HG02840 (cell line): ENCODE data around the gene EDIL3.

Experiments used
- ATAC-seq: cut with Tn5 transposase; IDR thresholded peaks from one replicate; pipeline ENCODE4 v1.9.1; 2021; ENCODE audit warnings: mild to moderate bottlenecking, moderate library complexity, moderate number of reproducible peaks; ENCODE audit not compliant: unreplicated experiment, low FRiP score

The EDIL3 gene

GRCh38 chr5:83988293-83988685 lies 396.4 kb downstream of the EDIL3 start:
- no peak for ATAC-seq

- no peak for ATAC-seq
Observed at GRCh38 chr5:83987513-83988292, 397.0 kb downstream of the EDIL3 start.

- no peak for ATAC-seq
Observed at GRCh38 chr5:83983852-83984251, 400.8 kb downstream of the EDIL3 start.

GRCh38 chr5:83973925-83974815 lies 410.5 kb downstream of the EDIL3 start:
- ATAC-seq = no peak

GRCh38 chr5:83972909-83973308 lies 411.8 kb downstream of the EDIL3 start:
- ATAC-seq = no peak

GRCh38 chr5:83972236-83972635 lies 412.4 kb downstream of the EDIL3 start:
- no peak for ATAC-seq

- no peak for ATAC-seq
Observed at GRCh38 chr5:83967417-83967816, 417.3 kb downstream of the EDIL3 start.

- ATAC-seq = no peak
Observed at GRCh38 chr5:83965441-83965840, 419.2 kb downstream of the EDIL3 start.

- ATAC-seq = no peak
Observed at GRCh38 chr5:83964271-83964670, 420.4 kb downstream of the EDIL3 start.

- ATAC-seq = no peak
Observed at GRCh38 chr5:83957188-83957587, 427.5 kb downstream of the EDIL3 start.

- no peak for ATAC-seq
Observed at GRCh38 chr5:83956386-83956785, 428.3 kb downstream of the EDIL3 start.

- no peak for ATAC-seq
Observed at GRCh38 chr5:83955916-83956315, 428.8 kb downstream of the EDIL3 start.

GRCh38 chr5:83947763-83948162 lies 436.9 kb downstream of the EDIL3 start:
- ATAC-seq = no peak

GRCh38 chr5:83946516-83946915 lies 438.2 kb downstream of the EDIL3 start:
- no peak for ATAC-seq

GRCh38 chr5:83942155-83942554 lies 442.5 kb downstream of the EDIL3 start:
- ATAC-seq = no peak

GRCh38 chr5:83937837-83938236 lies 446.8 kb downstream of the EDIL3 start:
- no peak for ATAC-seq

- ATAC-seq = no peak
Observed at GRCh38 chr5:83931969-83932368, 452.7 kb downstream of the EDIL3 start.

GRCh38 chr5:83927140-83927733 lies 457.4 kb downstream of the EDIL3 start:
- no peak for ATAC-seq

- ATAC-seq = no peak
Observed at GRCh38 chr5:83925955-83926337, 458.7 kb downstream of the EDIL3 start.

GRCh38 chr5:83925321-83925954 lies 459.2 kb downstream of the EDIL3 start:
- ATAC-seq = no peak

- ATAC-seq = no peak
Observed at GRCh38 chr5:83924891-83925290, 459.8 kb downstream of the EDIL3 start.
